ENCODE measurements around the gene SLC17A2.

Gene SLC17A2

GRCh38 chr6:25919657-25920056, 10.8 kb downstream of the SLC17A2 start:
- DNase-seq (ENCODE audit: low spot score): no peak

- DNase-seq (ENCODE audit: low spot score): no peak
These were observed 12.3 kb downstream of the SLC17A2 start for GRCh38 chr6:25918083-25918683.

GRCh38 chr6:25916789-25917490, 13.6 kb downstream of the SLC17A2 start:
- DNase-seq (ENCODE audit: low spot score): no peak

GRCh38 chr6:25916330-25916729, 14.2 kb downstream of the SLC17A2 start:
- DNase-seq (ENCODE audit: low spot score): no peak

GRCh38 chr6:25913741-25914140, 16.8 kb downstream of the SLC17A2 start:
- DNase-seq (ENCODE audit: low spot score): no peak

- DNase-seq (ENCODE audit: low spot score): no peak
These were observed 19.1 kb downstream of the SLC17A2 start for GRCh38 chr6:25911351-25911750.

- no peak for DNase-seq (ENCODE audit: low spot score)
These were observed 22.9 kb downstream of the SLC17A2 start for GRCh38 chr6:25907475-25908014.

- no peak for DNase-seq (ENCODE audit: low spot score)
These were observed 26.9 kb downstream of the SLC17A2 start for GRCh38 chr6:25903467-25904099.

GRCh38 chr6:25902071-25902470, 28.4 kb downstream of the SLC17A2 start:
- no peak for DNase-seq (ENCODE audit: low spot score)

- no peak for DNase-seq (ENCODE audit: low spot score)
These were observed 29.6 kb downstream of the SLC17A2 start for GRCh38 chr6:25900843-25901242.

- no peak for DNase-seq (ENCODE audit: low spot score)
These were observed 30.7 kb downstream of the SLC17A2 start for GRCh38 chr6:25899580-25900408.

- no peak for DNase-seq (ENCODE audit: low spot score)
These were observed 31.4 kb downstream of the SLC17A2 start for GRCh38 chr6:25899123-25899522.

GRCh38 chr6:25898289-25898977, 32.1 kb downstream of the SLC17A2 start:
- DNase-seq (ENCODE audit: low spot score): no peak

GRCh38 chr6:25896252-25896651, 34.2 kb downstream of the SLC17A2 start:
- DNase-seq (ENCODE audit: low spot score): no peak

GRCh38 chr6:25895771-25896170, 34.7 kb downstream of the SLC17A2 start:
- no peak for DNase-seq (ENCODE audit: low spot score)

- DNase-seq (ENCODE audit: low spot score): no peak
These were observed 36.7 kb downstream of the SLC17A2 start for GRCh38 chr6:25893778-25894177.

GRCh38 chr6:25892877-25893276, 37.6 kb downstream of the SLC17A2 start:
- DNase-seq (ENCODE audit: low spot score): no peak

GRCh38 chr6:25889877-25890853, 40.3 kb downstream of the SLC17A2 start:
- DNase-seq (ENCODE audit: low spot score): no peak

GRCh38 chr6:25888626-25889025, 41.9 kb downstream of the SLC17A2 start:
- no peak for DNase-seq (ENCODE audit: low spot score)

GRCh38 chr6:25886066-25886465, 44.4 kb downstream of the SLC17A2 start:
- no peak for DNase-seq (ENCODE audit: low spot score)

Measured in HuH-7.5 (cell line).